Panc1 (cell line): ENCODE data around the gene LRRC27.

Source experiments
- CTCF ChIP-seq: fragments of 450-650 bp; IDR thresholded peaks from 2 replicates; pipeline ENCODE4 v1.5.1; 2017; ENCODE audit warnings: mild to moderate bottlenecking
- POLR2AphosphoS5 ChIP-seq: IDR thresholded peaks from 2 replicates; pipeline ENCODE4 v1.6.1; 2012; ENCODE audit warnings: mild to moderate bottlenecking, low read depth, low read length, moderate library complexity
- REST ChIP-seq, 2 experiments: IDR thresholded peaks; 2 replicates each; pipeline ENCODE4 v1.6.1; 2011 to 2012; ENCODE audit warnings: low read depth in 2 of 2, control low read depth in 1 of 2, low read length in 1 of 2, mild to moderate bottlenecking in 1 of 2, moderate library complexity in 1 of 2; ENCODE audit not compliant: insufficient read depth in 1 of 2

GRCh38 chr10:132364594-132364970 lies 32.6 kb downstream of the LRRC27 start:
- TF ChIP-seq CTCF = no peak
- TF ChIP-seq REST (IDR thresholded peaks at IDR 0.05; ENCODE audit: insufficient read depth in 1 of 2, low read depth in 2 of 2, low read length in 1 of 2) = no peak
- no peak for TF ChIP-seq POLR2AphosphoS5
